ENCODE data around the gene ESR2. TPM values are rescaled to one million over a fixed set of nuclear protein-coding genes. Genes with fewer than 3 reads are reported as not detected.

Gene ESR2
- total RNA-seq, 2 donors from 2014 or later, result 0.14 to 0.39 TPM

GRCh38 chr14:64110802-64111201, 183.4 kb downstream of the ESR2 start:
- DNase-seq (ENCODE audit: low spot score in 2 of 2), result no peak
- Mint-ChIP-seq H3K9me3 (no peaks in the 10 kb centered on the region), H3K36me3 (no peaks in the 10 kb centered on the region), H3K27ac (no peak overlapping the region)
- no peak for ATAC-seq

GRCh38 chr14:64109819-64110554, 184.2 kb downstream of the ESR2 start:
- ATAC-seq (no peak), DNase-seq (ENCODE audit: low spot score in 2 of 2) (no peak)
- no peaks in the 10 kb centered on the region for H3K9me3 Mint-ChIP-seq
- H3K27ac Mint-ChIP-seq, result no peak overlapping the region
- no peaks in the 10 kb centered on the region for H3K36me3 Mint-ChIP-seq

- no peak overlapping the region for H3K27ac Mint-ChIP-seq
- DNase-seq (ENCODE audit: low spot score in 2 of 2), result no peak
- no peak for ATAC-seq
- peaks cover 0 to 10% of the 10 kb centered on the region in 2 donors for H3K36me3 Mint-ChIP-seq
- no peaks in the 10 kb centered on the region for H3K9me3 Mint-ChIP-seq
These were observed 186.7 kb downstream of the ESR2 start for GRCh38 chr14:64107438-64107837.

GRCh38 chr14:64098120-64098519, 196.1 kb downstream of the ESR2 start:
- H3K27ac Mint-ChIP-seq, result no peak overlapping the region
- no peak for ATAC-seq
- no peak for DNase-seq (ENCODE audit: low spot score in 2 of 2)
- no peaks in the 10 kb centered on the region for H3K9me3 Mint-ChIP-seq
- H3K36me3 Mint-ChIP-seq, result peaks cover 6 to 7% of the 10 kb centered on the region in 2 donors

- H3K9me3 Mint-ChIP-seq, result no peaks in the 10 kb centered on the region
- DNase-seq (ENCODE audit: low spot score in 2 of 2), result peak in 1 of 2 donors; percentile 36
- peaks cover 6 to 7% of the 10 kb centered on the region in 2 donors for H3K36me3 Mint-ChIP-seq
- ATAC-seq, result peak in 1 of 2 donors; percentile 78
- H3K27ac Mint-ChIP-seq, result no peak overlapping the region
These were observed 198.6 kb downstream of the ESR2 start for GRCh38 chr14:64095620-64096019.

GRCh38 chr14:64092940-64093339, 201.2 kb downstream of the ESR2 start:
- ATAC-seq (no peak), DNase-seq (ENCODE audit: low spot score in 2 of 2) (no peak)
- no peak overlapping the region for H3K27ac Mint-ChIP-seq
- H3K36me3 Mint-ChIP-seq, result peaks cover 0 to 7% of the 10 kb centered on the region in 2 donors
- no peaks in the 10 kb centered on the region for H3K9me3 Mint-ChIP-seq

- H3K27ac Mint-ChIP-seq, result no peak overlapping the region
- DNase-seq (ENCODE audit: low spot score in 2 of 2), result no peak
- no peaks in the 10 kb centered on the region for H3K9me3 Mint-ChIP-seq
- H3K36me3 Mint-ChIP-seq, result peaks cover 0 to 1% of the 10 kb centered on the region in 2 donors
- no peak for ATAC-seq
These were observed 201.8 kb downstream of the ESR2 start for GRCh38 chr14:64092338-64092737.

- DNase-seq (ENCODE audit: low spot score in 2 of 2), result no peak
- peaks cover 0 to under 1% of the 10 kb centered on the region in 2 donors for H3K36me3 Mint-ChIP-seq
- H3K27ac Mint-ChIP-seq, result no peak overlapping the region
- H3K9me3 Mint-ChIP-seq, result no peaks in the 10 kb centered on the region
- peak in 1 of 2 donors; percentile 51 for ATAC-seq
These were observed 203.0 kb downstream of the ESR2 start for GRCh38 chr14:64091217-64091616.

GRCh38 chr14:64089920-64090319, 204.3 kb downstream of the ESR2 start:
- H3K36me3 Mint-ChIP-seq, result peaks cover 0 to 5% of the 10 kb centered on the region in 2 donors
- H3K27ac Mint-ChIP-seq, result no peak overlapping the region
- ATAC-seq (no peak), DNase-seq (ENCODE audit: low spot score in 2 of 2) (no peak)
- H3K9me3 Mint-ChIP-seq, result no peaks in the 10 kb centered on the region

GRCh38 chr14:64088647-64088964, 205.6 kb downstream of the ESR2 start:
- peaks cover 0 to 5% of the 10 kb centered on the region in 2 donors for H3K36me3 Mint-ChIP-seq

GRCh38 chr14:64082837-64083236, 211.3 kb downstream of the ESR2 start:
- DNase-seq (ENCODE audit: low spot score in 2 of 2) (no peak), ATAC-seq (no peak)
- H3K36me3 Mint-ChIP-seq, result peaks cover 0 to 5% of the 10 kb centered on the region in 2 donors
- H3K9me3 Mint-ChIP-seq, result no peaks in the 10 kb centered on the region
- H3K27ac Mint-ChIP-seq, result no peak overlapping the region

More at GRCh38 chr14:64088647-64088964, 205.6 kb downstream of the ESR2 start:
- no peak overlapping the region for H3K27ac Mint-ChIP-seq
- DNase-seq (ENCODE audit: low spot score in 2 of 2) (no peak), ATAC-seq (no peak)
- no peaks in the 10 kb centered on the region for H3K9me3 Mint-ChIP-seq

GRCh38 chr14:64081174-64081746, 212.9 kb downstream of the ESR2 start:
- Mint-ChIP-seq H3K27ac (no peak overlapping the region), H3K9me3 (no peaks in the 10 kb centered on the region), H3K36me3 (peaks cover 0 to 5% of the 10 kb centered on the region in 2 donors)
- ATAC-seq (peak; percentile 24 to 55), DNase-seq (ENCODE audit: low spot score in 2 of 2) (no peak)

GRCh38 chr14:64080452-64080851, 213.7 kb downstream of the ESR2 start:
- Mint-ChIP-seq H3K9me3 (no peaks in the 10 kb centered on the region), H3K27ac (no peak overlapping the region), H3K36me3 (no peaks in the 10 kb centered on the region)
- DNase-seq (ENCODE audit: low spot score in 2 of 2), result no peak
- ATAC-seq, result peak in 1 of 2 donors; percentile 22

GRCh38 chr14:64075613-64076005, 218.6 kb downstream of the ESR2 start:
- Mint-ChIP-seq H3K9me3 (no peaks in the 10 kb centered on the region), H3K36me3 (peaks cover 5 to 8% of the 10 kb centered on the region in 2 donors), H3K27ac (no peak overlapping the region)
- ATAC-seq (peak in 1 of 2 donors; percentile 23), DNase-seq (ENCODE audit: low spot score in 2 of 2) (no peak)

- H3K27ac Mint-ChIP-seq, result peak overlapping the region in 1 of 2 donors; percentile 57
- H3K36me3 Mint-ChIP-seq, result peaks cover 5 to 8% of the 10 kb centered on the region in 2 donors
- no peaks in the 10 kb centered on the region for H3K9me3 Mint-ChIP-seq
- DNase-seq (ENCODE audit: low spot score in 2 of 2), result no peak
- peak in 1 of 2 donors; percentile 95 for ATAC-seq
These were observed 219.1 kb downstream of the ESR2 start for GRCh38 chr14:64074961-64075612.

GRCh38 chr14:64069634-64070359, 224.4 kb downstream of the ESR2 start:
- ATAC-seq, result no peak
- H3K27ac Mint-ChIP-seq, result peak overlapping the region in 1 of 2 donors; percentile 25
- DNase-seq (ENCODE audit: low spot score in 2 of 2), result no peak
- no peaks in the 10 kb centered on the region for H3K9me3 Mint-ChIP-seq
- H3K36me3 Mint-ChIP-seq, result peaks cover 5 to 8% of the 10 kb centered on the region in 2 donors

GRCh38 chr14:64064447-64064846, 229.7 kb downstream of the ESR2 start:
- no peak overlapping the region for H3K27ac Mint-ChIP-seq
- no peak for ATAC-seq
- H3K9me3 Mint-ChIP-seq, result no peaks in the 10 kb centered on the region
- no peak for DNase-seq (ENCODE audit: low spot score in 2 of 2)
- H3K36me3 Mint-ChIP-seq, result peaks cover 0 to 2% of the 10 kb centered on the region in 2 donors
